GM19351 (cell line): ENCODE data around the gene RIMKLB.
"Not testable (repeated sequence)": the region's sequence is repeated elsewhere in the genome, so short reads cannot be mapped to it uniquely, and the experiment has no call there.

Source experiments
- ATAC-seq: cut with Tn5 transposase; IDR thresholded peaks from one replicate; pipeline ENCODE4 v1.9.1; 2021; ENCODE audit warnings: mild to moderate bottlenecking, moderate library complexity; ENCODE audit not compliant: unreplicated experiment

Gene RIMKLB

GRCh38 chr12:8689681-8690080 lies 8.1 kb upstream of the RIMKLB start:
- no peak for ATAC-seq

DNA sequence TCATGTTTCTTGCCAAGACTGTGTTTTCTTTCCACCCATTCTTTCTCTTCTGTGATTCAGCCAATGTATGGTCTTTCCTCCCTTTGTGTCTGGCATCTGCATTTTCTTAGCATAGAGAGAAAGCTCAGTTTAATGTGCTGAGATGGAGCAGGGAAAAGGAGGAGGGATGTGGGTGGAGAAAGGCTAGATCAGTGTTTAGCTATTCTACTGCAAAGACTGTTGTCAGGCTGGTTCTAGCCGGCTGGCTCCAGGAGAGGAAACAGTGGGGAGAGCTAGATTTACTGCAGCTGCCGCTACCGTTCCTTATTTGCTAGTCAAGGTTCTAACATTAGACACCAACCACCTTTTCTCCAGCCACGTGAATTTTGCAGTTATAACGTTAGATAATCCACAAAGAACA lies 5.2 kb upstream of the RIMKLB start:
- no peak for ATAC-seq

DNA sequence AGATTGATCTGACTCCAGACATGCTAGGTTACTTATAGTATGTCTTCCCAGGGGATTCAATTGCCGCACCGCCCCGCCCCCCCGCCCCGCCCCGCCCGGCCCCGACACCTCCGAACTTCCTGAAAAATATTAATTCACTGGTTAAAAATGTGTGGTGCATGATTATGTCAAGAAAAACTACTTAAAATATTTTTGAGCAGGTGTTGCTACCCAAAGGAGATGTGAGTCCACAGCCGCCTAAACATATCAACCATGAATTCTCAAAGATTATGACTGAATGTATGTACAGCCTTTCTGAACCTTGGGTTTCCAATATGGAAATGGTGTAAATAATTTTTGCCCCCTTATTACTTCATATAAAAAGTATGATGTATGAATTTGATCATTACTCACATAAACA lies 2.7 kb upstream of the RIMKLB start:
- ATAC-seq: no peak

- no peak for ATAC-seq
Observed at GRCh38 chr12:8696442-8697090, 1.2 kb upstream of the RIMKLB start.

DNA sequence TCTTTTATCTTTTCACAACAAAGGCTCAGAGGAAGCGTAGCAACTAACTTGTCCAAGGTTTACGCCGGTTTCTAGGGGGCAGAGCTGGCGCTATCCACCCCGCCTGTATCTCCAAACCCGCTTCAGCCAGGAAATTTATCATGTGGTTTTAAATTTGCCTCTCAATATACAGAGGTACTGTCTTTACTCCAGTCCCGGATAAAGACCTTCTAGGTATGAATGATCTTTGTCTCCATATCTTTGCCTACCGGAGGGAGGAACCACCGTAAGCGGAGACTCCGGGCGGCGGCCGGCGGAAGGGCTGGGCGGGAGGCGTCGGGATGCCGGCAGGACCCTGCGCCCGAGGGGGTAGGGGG lies 693 bp upstream of the RIMKLB start:
- peak; percentile 27 for ATAC-seq

DNA sequence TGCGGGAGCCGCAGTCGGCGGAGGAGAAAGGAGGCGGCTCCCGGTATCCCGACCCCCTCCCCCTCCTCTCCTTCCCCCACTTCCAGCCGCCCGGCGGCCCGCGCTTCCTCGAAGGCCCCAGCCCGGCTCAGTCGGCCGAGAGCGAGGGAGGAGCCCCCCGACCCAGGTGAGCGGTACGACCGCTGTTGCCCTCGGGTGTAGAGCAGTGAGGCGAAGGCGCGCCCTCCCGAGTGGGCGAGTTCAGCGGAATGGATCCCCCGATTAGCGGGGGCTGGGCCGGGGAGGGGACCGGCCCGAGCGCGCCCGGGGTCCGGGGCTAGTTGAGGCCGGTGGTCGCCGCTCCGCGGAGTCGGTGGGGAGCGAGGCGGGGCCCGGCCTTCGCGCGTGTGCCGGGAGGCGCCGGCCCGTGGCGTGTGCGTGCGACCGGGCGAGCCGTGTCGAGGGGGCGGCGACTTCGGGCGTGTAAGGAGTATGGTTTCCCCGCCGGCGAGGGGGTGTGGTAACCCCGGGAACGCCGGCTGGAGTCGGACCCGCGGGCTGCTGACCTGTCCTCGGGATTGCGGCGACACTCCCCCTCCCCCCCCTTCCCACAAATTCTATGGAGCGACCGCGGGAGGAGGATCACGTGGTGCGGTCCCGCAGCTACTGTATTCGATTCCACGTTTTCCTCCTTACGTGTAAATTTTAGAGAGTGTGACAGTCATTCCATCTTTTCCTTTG lies 501 bp downstream of the RIMKLB start:
- peak; percentile 33 for ATAC-seq

GRCh38 chr12:8698879-8699278 lies 1.1 kb downstream of the RIMKLB start:
- ATAC-seq: no peak

GRCh38 chr12:8699714-8700113 lies 1.9 kb downstream of the RIMKLB start:
- ATAC-seq: no peak

GRCh38 chr12:8701046-8701660 lies 3.4 kb downstream of the RIMKLB start:
- ATAC-seq: no peak

- no peak for ATAC-seq
Observed at GRCh38 chr12:8702159-8702558, 4.4 kb downstream of the RIMKLB start.

GRCh38 chr12:8709124-8709830 lies 11.5 kb downstream of the RIMKLB start:
- ATAC-seq: no peak

GRCh38 chr12:8712572-8712971 lies 14.8 kb downstream of the RIMKLB start:
- ATAC-seq: no peak

DNA sequence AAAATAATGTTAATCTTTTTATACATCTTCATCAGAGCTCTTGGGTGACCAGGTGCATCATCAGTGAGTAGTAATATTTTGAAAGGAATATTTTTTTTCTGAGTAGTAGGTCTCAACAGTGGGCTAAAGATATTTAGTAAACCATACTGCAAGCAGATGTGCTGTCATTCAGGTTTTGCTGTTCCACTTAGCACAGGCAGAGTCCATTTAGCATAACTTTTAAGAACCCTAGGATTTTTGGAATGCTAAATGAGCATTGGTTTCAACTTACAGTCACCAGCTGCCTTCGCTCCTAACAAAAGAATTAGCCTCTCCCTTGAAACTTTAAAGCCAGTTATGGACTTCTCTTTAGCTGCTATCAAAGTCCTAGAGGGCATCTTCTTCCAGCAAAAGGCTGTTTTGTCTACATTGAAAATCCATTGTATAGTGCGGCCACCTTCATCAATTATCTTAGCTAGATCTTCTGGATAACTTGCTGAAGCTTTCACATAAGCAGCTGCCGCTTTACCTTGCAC lies 24.6 kb downstream of the RIMKLB start:
- no peak for ATAC-seq

DNA sequence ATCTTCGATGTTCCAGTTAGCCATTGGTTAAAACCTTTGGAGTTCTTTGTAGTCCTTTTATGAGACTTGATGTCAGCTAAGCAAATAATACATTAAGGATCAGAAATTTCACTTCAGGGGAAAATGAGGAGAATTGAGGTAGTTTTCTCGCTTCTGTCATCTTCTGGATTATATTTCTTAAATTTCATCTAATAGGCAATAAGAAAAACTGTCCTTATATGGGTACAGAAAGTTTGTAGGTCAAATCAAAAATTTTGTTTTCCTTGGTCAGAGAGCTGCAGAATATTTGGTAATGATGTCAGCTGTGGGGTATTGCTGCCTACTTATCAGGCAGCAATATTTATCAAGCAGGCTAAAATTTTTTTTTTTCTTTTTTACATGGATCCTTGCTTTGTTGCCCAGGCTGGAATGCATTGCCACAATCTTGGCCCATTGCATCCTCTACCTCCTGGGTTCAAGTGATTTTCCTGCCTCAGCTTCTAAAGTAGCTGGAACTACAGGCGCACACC lies 37.1 kb downstream of the RIMKLB start:
- ATAC-seq: no peak

GRCh38 chr12:8742501-8742900 lies 44.7 kb downstream of the RIMKLB start:
- ATAC-seq: no peak

DNA sequence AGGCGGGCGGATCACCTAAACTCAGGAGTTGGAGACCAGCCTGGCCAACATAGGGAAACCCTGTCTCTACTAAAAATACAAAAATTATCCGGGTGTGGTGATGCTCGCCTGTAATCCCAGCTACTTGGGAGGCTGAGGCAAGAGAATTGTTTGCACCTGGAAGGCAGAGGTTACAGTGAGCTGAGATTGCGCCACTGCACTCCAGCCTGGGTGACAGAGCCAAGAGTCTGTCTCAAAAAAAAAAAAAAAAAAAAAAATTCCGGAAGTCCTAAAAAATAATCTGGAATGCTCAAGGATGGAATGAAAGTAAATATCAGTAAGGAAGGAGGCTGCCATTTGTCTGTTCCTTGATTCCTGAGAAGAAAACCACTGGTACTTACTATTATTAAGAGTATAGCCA lies 45.3 kb downstream of the RIMKLB start:
- ATAC-seq: not testable (repeated sequence)

- not testable (repeated sequence) for ATAC-seq
Observed at GRCh38 chr12:8745631-8746030, 47.8 kb downstream of the RIMKLB start.

GRCh38 chr12:8746046-8746445 lies 48.3 kb downstream of the RIMKLB start:
- ATAC-seq: no peak

GRCh38 chr12:8760076-8760475 lies 62.3 kb downstream of the RIMKLB start:
- ATAC-seq: not testable (repeated sequence)

GRCh38 chr12:8762701-8763100 lies 64.9 kb downstream of the RIMKLB start:
- not testable (repeated sequence) for ATAC-seq

DNA sequence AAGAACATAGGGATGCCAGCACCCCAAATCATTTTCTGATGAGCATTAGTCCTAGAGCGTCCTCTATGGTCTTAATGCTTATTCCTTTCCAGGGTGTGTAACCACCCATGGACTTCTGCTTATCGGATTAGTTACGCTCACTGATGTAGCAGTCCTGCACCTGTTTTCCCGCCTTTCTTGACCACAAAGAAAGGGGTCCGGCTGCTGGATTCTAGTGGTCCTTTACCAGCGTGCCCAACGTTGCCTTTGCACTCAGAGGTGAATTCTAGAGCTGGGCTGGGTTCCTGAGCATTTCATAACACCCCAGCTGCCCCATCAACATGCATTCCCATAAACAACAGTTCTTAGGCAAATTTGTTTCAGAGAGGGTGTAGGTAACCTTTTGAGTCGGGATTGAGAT lies 68.3 kb downstream of the RIMKLB start:
- not testable (repeated sequence) for ATAC-seq
